HepG2 (cell line): ENCODE measurements around the gene KIAA1217. TPM values are rescaled to one million over a fixed set of nuclear protein-coding genes. Genes with fewer than 3 reads are reported as not detected.

Source experiments
- AGO2 ChIP-seq: fragments of 200-400 bp; formaldehyde crosslinking; optimal IDR thresholded peaks from 2 replicates; pipeline ENCODE3; 2017; ENCODE audit warnings: mild to moderate bottlenecking, low read depth, low read length, moderate library complexity
- ARNT ChIP-seq: fragments of 450-650 bp; IDR thresholded peaks from 2 replicates; pipeline ENCODE4 v1.6.1; 2017
- EEA1 ChIP-seq: sonication (generic); formaldehyde crosslinking; IDR thresholded peaks from 2 replicates; pipeline ENCODE4 v1.5.1; 2020; ENCODE audit warnings: mild to moderate bottlenecking, missing genetic modification reagents, borderline replicate concordance
- FOSL2 ChIP-seq: sonication (generic); formaldehyde crosslinking; IDR thresholded peaks from 2 replicates; pipeline ENCODE4 v1.4.0; 2020; ENCODE audit warnings: missing genetic modification reagents
- KDM5B ChIP-seq: sonication (generic); formaldehyde crosslinking; IDR thresholded peaks from 2 replicates; pipeline ENCODE4 v1.4.0; 2020; ENCODE audit warnings: missing genetic modification reagents, mild to moderate bottlenecking, borderline replicate concordance
- MYC ChIP-seq: sonication (generic); formaldehyde crosslinking; IDR thresholded peaks from 2 replicates; pipeline ENCODE4 v1.9.0; 2021; ENCODE audit warnings: missing genetic modification reagents, borderline replicate concordance
- RBAK ChIP-seq: sonication (generic); formaldehyde crosslinking; IDR thresholded peaks from 2 replicates; pipeline ENCODE4 v1.5.1; 2020; ENCODE audit warnings: mild to moderate bottlenecking, missing genetic modification reagents
- SOX6 ChIP-seq, 2 experiments: fragments of 450-650 bp in 1 of 2; sonication (generic) in 1 of 2; formaldehyde crosslinking in 1 of 2; IDR thresholded peaks; 2 replicates each; pipeline versions ENCODE4 v1.4.0 to v1.6.1; 2017 to 2020; ENCODE audit warnings: antibody characterized with exemption in 1 of 2, mild to moderate bottlenecking in 1 of 2, missing genetic modification reagents in 1 of 2
- ZNF10 ChIP-seq: sonication (generic); formaldehyde crosslinking; IDR thresholded peaks from 2 replicates; pipeline ENCODE4 v1.4.0; 2020; ENCODE audit warnings: mild to moderate bottlenecking, low read depth, missing genetic modification reagents, borderline replicate concordance
- ZNF138 ChIP-seq: sonication (generic); formaldehyde crosslinking; IDR thresholded peaks from 2 replicates; pipeline ENCODE4 v1.5.0; 2020; ENCODE audit warnings: mild to moderate bottlenecking, low read depth, missing genetic modification reagents
- ZNF253 ChIP-seq: sonication (generic); formaldehyde crosslinking; IDR thresholded peaks from 2 replicates; pipeline ENCODE4 v1.8.0; 2022; ENCODE audit warnings: mild to moderate bottlenecking, missing genetic modification reagents, borderline replicate concordance
- ZNF3 ChIP-seq: IDR thresholded peaks from 2 replicates; pipeline ENCODE4 v1.7.0; 2017; ENCODE audit warnings: inconsistent platforms
- ZNF317 ChIP-seq: sonication (generic); formaldehyde crosslinking; IDR thresholded peaks from 2 replicates; pipeline ENCODE4 v1.5.0; 2020; ENCODE audit warnings: mild to moderate bottlenecking, missing genetic modification reagents
- ZNF33A ChIP-seq: sonication (generic); formaldehyde crosslinking; IDR thresholded peaks from 2 replicates; pipeline ENCODE4 v1.5.1; 2020; ENCODE audit warnings: missing genetic modification reagents, mild to moderate bottlenecking, moderate library complexity, borderline replicate concordance
- ZNF577 ChIP-seq: sonication (generic); formaldehyde crosslinking; IDR thresholded peaks from 2 replicates; pipeline ENCODE4 v1.4.0; 2020; ENCODE audit warnings: mild to moderate bottlenecking, low read depth, missing genetic modification reagents, borderline replicate concordance
- polyA plus RNA-seq, 8 experiments: library from polyadenylated mRNA; depleted of rRNA in 3 of 8; stranded (reverse) in 7 of 8; unstranded in 1 of 8; fragments of >200 nt; fragmentation: Illumina TruSeq in 4 of 8; extraction: Trizol in 4 of 8; gene quantifications; 2 replicates each; pipeline versions ENCODE4 v1.2.1 to v1.2.3, GENCODE V29; 2011 to 2016; ENCODE audit warnings: low read depth in 4 of 8, missing spikeins in 1 of 8, mixed read lengths in 1 of 8; ENCODE audit not compliant: insufficient read depth in 1 of 8
- total RNA-seq, 5 experiments: library from RNA; depleted of rRNA; stranded (reverse); fragments of >200 nt; fragmentation: Illumina TruSeq; extraction: Trizol; gene quantifications; 2 replicates each; pipeline ENCODE4 v1.2.3, GENCODE V29; 2016; ENCODE audit warnings: low read depth in 1 of 5
- TF ChIP-seq, protein P1 (sequence below), 2 experiments: IDR thresholded peaks; 2 replicates each; pipeline ENCODE4 v1.6.1; 2011 to 2012; ENCODE audit warnings: low read length in 2 of 2, borderline replicate concordance in 1 of 2, low read depth in 1 of 2, mild to moderate bottlenecking in 1 of 2, moderate library complexity in 1 of 2
- TF ChIP-seq, protein P2 (sequence below): sonication (generic); formaldehyde crosslinking; IDR thresholded peaks from 2 replicates; pipeline ENCODE4 v1.9.0; 2021; ENCODE audit warnings: missing genetic modification reagents, borderline replicate concordance
- TF ChIP-seq, protein P3 (sequence below): sonication (generic); formaldehyde crosslinking; IDR thresholded peaks from 2 replicates; pipeline ENCODE4 v1.8.1; 2022; ENCODE audit warnings: mild to moderate bottlenecking, missing genetic modification reagents
- TF ChIP-seq, protein P4 (sequence below): sonication (generic); formaldehyde crosslinking; IDR thresholded peaks from 2 replicates; pipeline ENCODE4 v1.4.0; 2020; ENCODE audit warnings: low read depth, missing genetic modification reagents
- TF ChIP-seq, protein P5 (sequence below): IDR thresholded peaks from 2 replicates; pipeline ENCODE4 v1.6.1; 2012; ENCODE audit warnings: inconsistent platforms

The KIAA1217 gene
- total and polyA plus RNA-seq, 2 of the 13 experiments (the other 11 are each of a cell fraction or from before 2014, with no cell fraction given) = 4.6 to 10.9 TPM

DNA sequence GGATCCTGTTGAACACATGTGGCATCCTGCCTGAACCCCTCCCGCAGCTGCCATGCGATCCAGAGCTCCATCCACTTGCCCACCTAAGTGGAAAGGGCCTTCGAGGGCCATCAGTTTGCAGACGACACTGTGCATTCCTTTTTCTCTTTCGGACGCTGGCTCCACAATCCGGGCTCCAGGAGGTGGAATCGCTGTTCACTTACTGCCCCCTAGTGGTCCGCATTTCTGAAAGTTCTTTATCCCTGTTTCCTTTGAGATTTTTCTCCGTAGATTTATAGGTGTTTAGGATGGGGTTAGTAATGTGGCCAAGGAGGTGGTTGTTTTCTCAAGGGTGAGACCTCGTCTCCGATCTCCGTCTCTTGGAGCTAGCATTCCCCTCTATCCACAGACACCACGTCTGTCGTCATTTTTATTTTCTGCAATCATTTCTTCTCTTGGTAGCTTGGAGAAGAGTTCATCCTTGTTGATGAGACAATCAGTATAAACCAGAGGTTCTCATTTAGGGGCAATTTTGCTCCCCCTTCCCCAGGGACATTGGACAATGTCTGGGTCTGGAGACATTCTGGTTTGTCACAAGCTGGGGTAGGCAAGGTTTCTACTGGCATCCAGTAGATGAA is 310.2 kb downstream of the KIAA1217 start (continued):
- TF ChIP-seq, protein P1, sequence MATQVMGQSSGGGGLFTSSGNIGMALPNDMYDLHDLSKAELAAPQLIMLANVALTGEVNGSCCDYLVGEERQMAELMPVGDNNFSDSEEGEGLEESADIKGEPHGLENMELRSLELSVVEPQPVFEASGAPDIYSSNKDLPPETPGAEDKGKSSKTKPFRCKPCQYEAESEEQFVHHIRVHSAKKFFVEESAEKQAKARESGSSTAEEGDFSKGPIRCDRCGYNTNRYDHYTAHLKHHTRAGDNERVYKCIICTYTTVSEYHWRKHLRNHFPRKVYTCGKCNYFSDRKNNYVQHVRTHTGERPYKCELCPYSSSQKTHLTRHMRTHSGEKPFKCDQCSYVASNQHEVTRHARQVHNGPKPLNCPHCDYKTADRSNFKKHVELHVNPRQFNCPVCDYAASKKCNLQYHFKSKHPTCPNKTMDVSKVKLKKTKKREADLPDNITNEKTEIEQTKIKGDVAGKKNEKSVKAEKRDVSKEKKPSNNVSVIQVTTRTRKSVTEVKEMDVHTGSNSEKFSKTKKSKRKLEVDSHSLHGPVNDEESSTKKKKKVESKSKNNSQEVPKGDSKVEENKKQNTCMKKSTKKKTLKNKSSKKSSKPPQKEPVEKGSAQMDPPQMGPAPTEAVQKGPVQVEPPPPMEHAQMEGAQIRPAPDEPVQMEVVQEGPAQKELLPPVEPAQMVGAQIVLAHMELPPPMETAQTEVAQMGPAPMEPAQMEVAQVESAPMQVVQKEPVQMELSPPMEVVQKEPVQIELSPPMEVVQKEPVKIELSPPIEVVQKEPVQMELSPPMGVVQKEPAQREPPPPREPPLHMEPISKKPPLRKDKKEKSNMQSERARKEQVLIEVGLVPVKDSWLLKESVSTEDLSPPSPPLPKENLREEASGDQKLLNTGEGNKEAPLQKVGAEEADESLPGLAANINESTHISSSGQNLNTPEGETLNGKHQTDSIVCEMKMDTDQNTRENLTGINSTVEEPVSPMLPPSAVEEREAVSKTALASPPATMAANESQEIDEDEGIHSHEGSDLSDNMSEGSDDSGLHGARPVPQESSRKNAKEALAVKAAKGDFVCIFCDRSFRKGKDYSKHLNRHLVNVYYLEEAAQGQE (IDR thresholded peaks at IDR 0.05; ENCODE audit: borderline replicate concordance in 1 of 2, low read depth in 1 of 2, low read length in 2 of 2) = no peak
- no peak for TF ChIP-seq RBAK (CRISPR knock-in tag)
- no peak for TF ChIP-seq ZNF317
- TF ChIP-seq ZNF253 = no peak
- TF ChIP-seq ZNF577 (CRISPR knock-in tag) = no peak
- no peak for TF ChIP-seq AGO2
- TF ChIP-seq ZNF33A = no peak
- no peak for TF ChIP-seq EEA1 (CRISPR knock-in tag)
- TF ChIP-seq ZNF10 = no peak
- TF ChIP-seq, protein P2, sequence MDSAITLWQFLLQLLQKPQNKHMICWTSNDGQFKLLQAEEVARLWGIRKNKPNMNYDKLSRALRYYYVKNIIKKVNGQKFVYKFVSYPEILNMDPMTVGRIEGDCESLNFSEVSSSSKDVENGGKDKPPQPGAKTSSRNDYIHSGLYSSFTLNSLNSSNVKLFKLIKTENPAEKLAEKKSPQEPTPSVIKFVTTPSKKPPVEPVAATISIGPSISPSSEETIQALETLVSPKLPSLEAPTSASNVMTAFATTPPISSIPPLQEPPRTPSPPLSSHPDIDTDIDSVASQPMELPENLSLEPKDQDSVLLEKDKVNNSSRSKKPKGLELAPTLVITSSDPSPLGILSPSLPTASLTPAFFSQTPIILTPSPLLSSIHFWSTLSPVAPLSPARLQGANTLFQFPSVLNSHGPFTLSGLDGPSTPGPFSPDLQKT (CRISPR knock-in tag) = no peak
- TF ChIP-seq ZNF138 (CRISPR knock-in tag) = no peak
- no peak for TF ChIP-seq ZNF3 (CRISPR knock-in tag)
- no peak for TF ChIP-seq SOX6 (IDR thresholded peaks at IDR 0.05)
- no peak for TF ChIP-seq SOX6 (CRISPR knock-in tag; IDR thresholded peaks at IDR 0.05)
- no peak for TF ChIP-seq FOSL2 (CRISPR knock-in tag)
- TF ChIP-seq, protein P3, sequence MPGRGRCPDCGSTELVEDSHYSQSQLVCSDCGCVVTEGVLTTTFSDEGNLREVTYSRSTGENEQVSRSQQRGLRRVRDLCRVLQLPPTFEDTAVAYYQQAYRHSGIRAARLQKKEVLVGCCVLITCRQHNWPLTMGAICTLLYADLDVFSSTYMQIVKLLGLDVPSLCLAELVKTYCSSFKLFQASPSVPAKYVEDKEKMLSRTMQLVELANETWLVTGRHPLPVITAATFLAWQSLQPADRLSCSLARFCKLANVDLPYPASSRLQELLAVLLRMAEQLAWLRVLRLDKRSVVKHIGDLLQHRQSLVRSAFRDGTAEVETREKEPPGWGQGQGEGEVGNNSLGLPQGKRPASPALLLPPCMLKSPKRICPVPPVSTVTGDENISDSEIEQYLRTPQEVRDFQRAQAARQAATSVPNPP (CRISPR knock-in tag) = 0 out of 2 replicates have a peak, but pooled peaks have one; percentile 31
- TF ChIP-seq KDM5B (CRISPR knock-in tag) = no peak
- TF ChIP-seq ARNT = no peak
- TF ChIP-seq, protein P4, sequence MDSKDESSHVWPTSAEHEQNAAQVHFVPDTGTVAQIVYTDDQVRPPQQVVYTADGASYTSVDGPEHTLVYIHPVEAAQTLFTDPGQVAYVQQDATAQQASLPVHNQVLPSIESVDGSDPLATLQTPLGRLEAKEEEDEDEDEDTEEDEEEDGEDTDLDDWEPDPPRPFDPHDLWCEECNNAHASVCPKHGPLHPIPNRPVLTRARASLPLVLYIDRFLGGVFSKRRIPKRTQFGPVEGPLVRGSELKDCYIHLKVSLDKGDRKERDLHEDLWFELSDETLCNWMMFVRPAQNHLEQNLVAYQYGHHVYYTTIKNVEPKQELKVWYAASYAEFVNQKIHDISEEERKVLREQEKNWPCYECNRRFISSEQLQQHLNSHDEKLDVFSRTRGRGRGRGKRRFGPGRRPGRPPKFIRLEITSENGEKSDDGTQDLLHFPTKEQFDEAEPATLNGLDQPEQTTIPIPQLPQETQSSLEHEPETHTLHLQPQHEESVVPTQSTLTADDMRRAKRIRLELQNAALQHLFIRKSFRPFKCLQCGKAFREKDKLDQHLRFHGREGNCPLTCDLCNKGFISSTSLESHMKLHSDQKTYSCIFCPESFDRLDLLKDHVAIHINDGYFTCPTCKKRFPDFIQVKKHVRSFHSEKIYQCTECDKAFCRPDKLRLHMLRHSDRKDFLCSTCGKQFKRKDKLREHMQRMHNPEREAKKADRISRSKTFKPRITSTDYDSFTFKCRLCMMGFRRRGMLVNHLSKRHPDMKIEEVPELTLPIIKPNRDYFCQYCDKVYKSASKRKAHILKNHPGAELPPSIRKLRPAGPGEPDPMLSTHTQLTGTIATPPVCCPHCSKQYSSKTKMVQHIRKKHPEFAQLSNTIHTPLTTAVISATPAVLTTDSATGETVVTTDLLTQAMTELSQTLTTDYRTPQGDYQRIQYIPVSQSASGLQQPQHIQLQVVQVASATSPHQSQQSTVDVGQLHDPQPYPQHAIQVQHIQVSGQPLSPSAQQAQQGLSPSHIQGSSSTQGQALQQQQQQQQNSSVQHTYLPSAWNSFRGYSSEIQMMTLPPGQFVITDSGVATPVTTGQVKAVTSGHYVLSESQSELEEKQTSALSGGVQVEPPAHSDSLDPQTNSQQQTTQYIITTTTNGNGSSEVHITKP (CRISPR knock-in tag) = no peak
- no peak for TF ChIP-seq MYC
- TF ChIP-seq, protein P5, sequence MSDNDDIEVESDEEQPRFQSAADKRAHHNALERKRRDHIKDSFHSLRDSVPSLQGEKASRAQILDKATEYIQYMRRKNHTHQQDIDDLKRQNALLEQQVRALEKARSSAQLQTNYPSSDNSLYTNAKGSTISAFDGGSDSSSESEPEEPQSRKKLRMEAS = no peak
